Epithelial cell of proximal tubule (primary cell): Measurements from ENCODE around the gene RAD51B. TPM values are rescaled to one million over a fixed set of nuclear protein-coding genes. Genes with fewer than 3 reads are reported as not detected.

Experiments used
- DNase-seq: peaks from one replicate; pipeline ENCODE4 v3.0.0-alpha.2; 2011; ENCODE audit warnings: low read depth
- H3K4me3 ChIP-seq: 2 replicates; pipeline ENCODE4 v1.5.1; 2011; ENCODE audit warnings: low read depth, mild to moderate bottlenecking, low read length
- total RNA-seq: library from RNA; depleted of rRNA; stranded (reverse); fragments of >200 nt; gene quantifications from 2 replicates; pipeline ENCODE4 v1.2.3, GENCODE V29; 2015
- TF ChIP-seq, protein P1 (sequence below): conservative IDR thresholded peaks from 2 replicates; pipeline ENCODE4 v1.5.1; 2012; ENCODE audit warnings: low read depth, mild to moderate bottlenecking, low read length

RAD51B gene
- total RNA-seq, 1 donor from 2014 or later, result 6.3 TPM

DNA sequence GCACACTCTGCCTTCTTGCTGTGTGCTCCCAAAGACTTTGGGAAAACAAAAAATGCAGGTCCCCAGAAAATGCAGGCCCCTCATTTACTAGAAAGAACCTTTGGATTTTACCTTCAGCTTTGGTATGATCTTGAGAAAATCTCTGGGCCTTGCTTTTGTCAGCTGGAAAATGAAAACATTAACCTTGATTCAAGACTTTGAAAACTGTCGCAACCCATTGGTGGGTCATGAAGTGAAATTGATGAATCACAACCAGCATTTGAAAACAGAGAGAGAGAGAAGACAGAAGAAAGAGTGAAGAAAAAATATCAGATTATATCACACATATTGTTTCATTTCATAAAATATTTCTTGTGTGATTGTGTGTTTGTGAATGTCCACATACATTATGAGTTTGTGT is 650.8 kb downstream of the RAD51B start:
- no peak overlapping the region for H3K4me3 ChIP-seq
- DNase-seq, result no peak
- TF ChIP-seq, protein P1, sequence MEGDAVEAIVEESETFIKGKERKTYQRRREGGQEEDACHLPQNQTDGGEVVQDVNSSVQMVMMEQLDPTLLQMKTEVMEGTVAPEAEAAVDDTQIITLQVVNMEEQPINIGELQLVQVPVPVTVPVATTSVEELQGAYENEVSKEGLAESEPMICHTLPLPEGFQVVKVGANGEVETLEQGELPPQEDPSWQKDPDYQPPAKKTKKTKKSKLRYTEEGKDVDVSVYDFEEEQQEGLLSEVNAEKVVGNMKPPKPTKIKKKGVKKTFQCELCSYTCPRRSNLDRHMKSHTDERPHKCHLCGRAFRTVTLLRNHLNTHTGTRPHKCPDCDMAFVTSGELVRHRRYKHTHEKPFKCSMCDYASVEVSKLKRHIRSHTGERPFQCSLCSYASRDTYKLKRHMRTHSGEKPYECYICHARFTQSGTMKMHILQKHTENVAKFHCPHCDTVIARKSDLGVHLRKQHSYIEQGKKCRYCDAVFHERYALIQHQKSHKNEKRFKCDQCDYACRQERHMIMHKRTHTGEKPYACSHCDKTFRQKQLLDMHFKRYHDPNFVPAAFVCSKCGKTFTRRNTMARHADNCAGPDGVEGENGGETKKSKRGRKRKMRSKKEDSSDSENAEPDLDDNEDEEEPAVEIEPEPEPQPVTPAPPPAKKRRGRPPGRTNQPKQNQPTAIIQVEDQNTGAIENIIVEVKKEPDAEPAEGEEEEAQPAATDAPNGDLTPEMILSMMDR, result no peak

DNA sequence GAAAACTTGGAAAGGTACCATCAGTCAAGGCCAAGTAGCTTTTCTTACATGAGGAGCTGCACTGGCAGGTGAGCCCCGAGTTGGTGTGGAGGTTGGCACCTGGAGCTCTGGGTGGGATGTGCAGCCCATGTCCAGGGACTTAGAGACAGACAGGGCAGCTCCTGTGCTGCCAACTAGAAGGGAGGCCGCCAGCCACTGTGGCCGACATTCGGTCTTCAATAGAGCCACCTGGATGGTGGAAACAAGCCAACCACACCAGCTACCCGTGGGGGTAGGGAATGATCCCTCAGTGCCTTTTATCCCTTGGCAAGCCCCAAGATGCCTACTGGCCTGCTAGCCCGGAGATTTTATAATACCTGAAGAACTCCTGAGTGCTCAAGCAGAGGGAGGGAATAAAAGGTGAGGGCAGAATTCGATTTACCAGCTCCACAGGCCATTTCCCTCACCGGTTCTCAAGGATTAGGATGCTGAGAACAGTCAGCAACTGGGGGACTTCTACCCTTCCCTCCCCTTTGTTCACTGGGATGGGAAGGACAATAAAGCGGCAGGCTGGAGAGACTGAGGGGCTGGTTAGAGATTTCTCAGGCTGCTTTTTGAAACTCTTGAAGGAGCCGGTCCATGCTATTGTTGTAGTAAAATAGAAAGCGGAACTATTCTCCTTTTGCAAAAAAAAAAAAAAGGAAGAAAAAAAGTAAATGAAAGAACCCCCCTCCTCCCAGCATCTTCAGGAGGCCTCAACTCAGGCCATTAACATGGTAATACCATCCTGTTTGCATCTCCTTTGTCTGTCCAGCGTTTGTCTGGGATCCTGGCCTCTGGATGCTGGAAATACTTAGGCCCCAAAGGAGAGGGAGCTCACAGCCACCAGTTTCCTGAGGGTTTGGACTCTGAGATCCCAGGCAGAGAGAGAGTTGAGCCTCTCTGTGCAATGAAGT is 651.7 kb downstream of the RAD51B start:
- DNase-seq, result no peak
- H3K4me3 ChIP-seq, result no peak overlapping the region
- TF ChIP-seq, protein P1, result no peak

DNA sequence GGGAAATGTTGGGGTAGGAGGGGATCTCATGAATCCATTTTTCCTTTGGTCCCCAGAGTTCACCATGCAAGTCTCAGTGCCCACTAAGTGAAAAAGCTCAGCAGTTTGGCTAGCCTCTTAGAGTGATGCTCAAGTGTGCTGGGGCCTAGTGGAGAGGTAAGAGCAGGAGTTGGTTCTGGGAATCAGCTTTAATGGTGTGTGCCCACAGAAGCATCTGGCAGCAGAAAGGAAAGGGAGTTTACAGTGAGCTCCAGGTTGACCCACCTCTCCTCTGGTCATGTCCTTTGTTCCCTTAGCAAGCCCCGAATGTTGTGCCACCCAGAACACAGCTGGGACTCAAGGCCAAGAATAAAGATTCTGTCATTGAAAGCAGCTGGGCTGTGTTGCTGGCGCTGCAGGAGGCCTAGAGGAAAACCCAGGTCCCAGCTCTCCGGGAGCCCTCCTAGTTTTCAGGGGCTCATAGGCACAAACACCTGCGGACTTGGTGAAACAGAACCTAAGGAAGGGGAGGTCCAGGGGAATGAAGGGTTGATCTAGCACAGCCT is 652.5 kb downstream of the RAD51B start:
- TF ChIP-seq, protein P1, result no peak
- no peak for DNase-seq
- H3K4me3 ChIP-seq, result no peak overlapping the region

DNA sequence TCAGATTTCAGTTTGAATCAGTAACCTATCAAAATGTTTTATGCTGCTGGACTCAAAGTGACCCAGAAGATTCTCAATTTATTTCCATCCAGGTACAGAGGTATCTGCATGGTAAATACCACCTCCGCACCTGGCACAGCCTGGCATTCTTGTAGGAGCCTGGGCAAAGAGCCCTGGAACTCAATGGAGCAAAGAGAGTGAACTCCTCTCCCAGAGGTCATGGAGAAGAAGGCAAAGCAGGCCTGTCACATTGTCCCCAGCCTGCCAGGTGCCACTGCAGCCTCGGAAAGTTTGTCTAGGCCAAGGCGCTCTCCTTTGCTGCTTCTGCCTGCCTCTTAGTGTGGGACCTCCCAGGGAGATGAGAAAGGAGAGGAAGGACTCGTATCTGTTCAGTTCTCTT is 653.5 kb downstream of the RAD51B start:
- no peak for DNase-seq
- TF ChIP-seq, protein P1, result no peak
- H3K4me3 ChIP-seq, result no peak overlapping the region

DNA sequence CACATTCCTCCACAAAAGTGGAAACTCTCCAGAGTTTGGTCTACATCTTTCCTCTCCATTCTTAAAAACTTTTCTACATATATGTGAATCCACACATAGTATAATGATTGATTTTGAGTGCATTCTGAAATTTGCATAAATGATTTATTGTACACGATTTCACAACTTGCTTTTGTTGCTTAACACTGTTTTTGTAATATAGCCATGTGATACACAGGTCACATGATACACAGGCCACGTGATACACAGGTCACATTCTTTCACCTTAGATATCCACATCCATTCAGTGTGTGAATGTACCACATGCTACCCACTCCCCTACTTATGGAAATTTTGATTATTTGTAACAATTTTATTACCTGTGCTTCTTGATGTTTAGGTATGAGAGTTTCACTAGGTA is 654.2 kb downstream of the RAD51B start:
- TF ChIP-seq, protein P1, result no peak
- DNase-seq, result peak; percentile 68
- no peak overlapping the region for H3K4me3 ChIP-seq

DNA sequence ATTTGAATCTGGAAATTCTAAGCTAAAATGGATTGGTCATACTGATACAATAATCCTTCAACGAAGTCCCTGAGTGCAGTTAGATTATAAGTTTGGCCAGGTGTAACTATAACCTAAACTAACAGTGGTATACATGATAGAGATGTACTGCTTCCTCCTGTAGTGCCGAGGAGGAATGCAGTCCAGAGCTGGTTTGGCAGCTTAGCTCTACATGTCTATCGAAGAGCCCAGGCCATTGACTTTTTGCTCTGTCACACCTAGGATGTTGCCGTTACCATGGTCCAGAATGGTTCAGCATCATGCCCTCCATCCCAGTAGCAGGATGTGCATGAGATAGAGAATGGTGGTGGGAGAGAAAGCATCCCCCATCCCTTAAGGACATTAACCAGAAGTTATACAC is 655.2 kb downstream of the RAD51B start:
- no peak for DNase-seq
- no peak overlapping the region for H3K4me3 ChIP-seq
- TF ChIP-seq, protein P1, result no peak

DNA sequence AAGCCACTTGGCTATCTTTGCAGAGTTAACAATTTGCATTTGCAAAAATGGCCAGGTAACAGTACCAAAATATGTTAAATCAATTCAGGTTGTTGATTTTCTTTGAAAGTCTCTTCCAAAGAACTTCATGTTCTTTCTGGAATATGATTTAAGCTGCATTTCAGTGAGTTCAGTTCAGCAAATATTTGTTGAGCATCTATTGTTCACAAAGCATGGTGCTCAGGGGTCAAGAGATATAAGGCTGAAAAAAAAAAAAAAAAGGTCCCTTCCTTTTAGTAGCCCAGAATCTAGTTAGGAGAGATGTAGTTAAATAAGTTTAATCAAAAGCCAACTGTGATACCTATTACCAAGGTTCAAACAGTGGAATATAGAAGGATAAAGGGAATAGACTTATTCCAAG is 656.2 kb downstream of the RAD51B start:
- TF ChIP-seq, protein P1, result no peak
- no peak for DNase-seq
- no peak overlapping the region for H3K4me3 ChIP-seq
